Immature natural killer cell (primary cell): ENCODE data around the gene DELE1. TPM values are rescaled to one million over a fixed set of nuclear protein-coding genes. Genes with fewer than 3 reads are reported as not detected.
A peak's percentile ranks its signal among the peaks of the same experiment; 100 is the strongest.

Source experiments
- DNase-seq, 3 donors: peaks; one replicate each; pipeline ENCODE4 v3.0.0; 2022; ENCODE audit warnings: mixed read lengths in 1 of 3
- H3K27ac Mint-ChIP-seq, 6 donors: one replicate each; pipeline ENCODE4 v1.8.0; 2020; ENCODE audit warnings: mixed read lengths in 6 of 6, mild to moderate bottlenecking in 5 of 6, inconsistent platforms in 4 of 6, moderate library complexity in 3 of 6
- H3K27me3 Mint-ChIP-seq, 3 donors: one replicate each; pipeline ENCODE4 v1.8.0; 2020 to 2021; ENCODE audit warnings: low read depth in 3 of 3, mild to moderate bottlenecking in 3 of 3, mixed read lengths in 3 of 3, moderate library complexity in 3 of 3, inconsistent platforms in 1 of 3
- H3K36me3 Mint-ChIP-seq, 3 donors: one replicate each; pipeline ENCODE4 v1.8.0; 2020; ENCODE audit warnings: mixed read lengths in 3 of 3, inconsistent platforms in 2 of 3, mild to moderate bottlenecking in 2 of 3
- H3K4me1 Mint-ChIP-seq, 2 donors: one replicate each; pipeline ENCODE4 v1.8.0; 2020; ENCODE audit warnings: inconsistent platforms in 2 of 2, mild to moderate bottlenecking in 2 of 2, mixed read lengths in 2 of 2, moderate library complexity in 1 of 2
- H3K4me3 Mint-ChIP-seq, 5 donors: one replicate each; pipeline ENCODE4 v1.8.0; 2020; ENCODE audit warnings: mild to moderate bottlenecking in 5 of 5, mixed read lengths in 5 of 5, inconsistent platforms in 3 of 5, moderate library complexity in 3 of 5
- H3K9me3 Mint-ChIP-seq, 6 donors: one replicate each; pipeline ENCODE4 v1.8.0; 2020; ENCODE audit warnings: mild to moderate bottlenecking in 6 of 6, mixed read lengths in 6 of 6, inconsistent platforms in 4 of 6, moderate library complexity in 3 of 6
- polyA plus RNA-seq, 3 donors: library from polyadenylated mRNA; unstranded; fragments of 300-500 nt; fragmentation: Illumina TruSeq; gene quantifications; one replicate each; pipeline ENCODE4 v1.2.3, GENCODE V29; 2021

DELE1 gene
- polyA plus RNA-seq, 3 donors from 2014 or later, result 38.2 to 47.1 (median 44.7) TPM

GRCh38 chr5:141904551-141904950, 19.1 kb upstream of the DELE1 start:
- Mint-ChIP-seq H3K27me3 (peaks cover 2 to 3% (median 2%) of the 10 kb centered on the region in 3 donors), H3K4me1 (no peaks in the 10 kb centered on the region), H3K9me3 (peaks cover 0 to 1% (median 0%) of the 10 kb centered on the region in 6 donors), H3K4me3 (no peak overlapping the region), H3K27ac (no peak overlapping the region), H3K36me3 (peaks cover 0 to 8% (median 0%) of the 10 kb centered on the region in 3 donors)
- DNase-seq, result no peak

GRCh38 chr5:141906517-141906916, 17.2 kb upstream of the DELE1 start:
- Mint-ChIP-seq H3K4me3 (no peak overlapping the region), H3K9me3 (peaks cover 0 to 1% (median 0%) of the 10 kb centered on the region in 6 donors), H3K27me3 (peaks cover 2 to 5% (median 2%) of the 10 kb centered on the region in 3 donors), H3K36me3 (peaks cover 0 to 8% (median 0%) of the 10 kb centered on the region in 3 donors), H3K27ac (no peak overlapping the region), H3K4me1 (no peaks in the 10 kb centered on the region)
- DNase-seq, result no peak

- Mint-ChIP-seq H3K4me1 (no peaks in the 10 kb centered on the region), H3K9me3 (peaks cover 0 to 1% (median 0%) of the 10 kb centered on the region in 6 donors), H3K36me3 (peaks cover 0 to 8% (median 0%) of the 10 kb centered on the region in 3 donors), H3K27me3 (peaks cover 2 to 6% (median 2%) of the 10 kb centered on the region in 3 donors), H3K4me3 (no peak overlapping the region), H3K27ac (no peak overlapping the region)
- no peak for DNase-seq
Measured at GRCh38 chr5:141906972-141907371, 16.7 kb upstream of the DELE1 start.

- no peak for DNase-seq
- Mint-ChIP-seq H3K27ac (no peak overlapping the region), H3K9me3 (peaks cover 0 to 1% (median 0%) of the 10 kb centered on the region in 6 donors), H3K4me1 (peaks cover 7% of the 10 kb centered on the region in 2 donors), H3K36me3 (peaks cover 0 to 8% (median 0%) of the 10 kb centered on the region in 3 donors), H3K4me3 (no peak overlapping the region), H3K27me3 (peaks cover 2 to 9% (median 9%) of the 10 kb centered on the region in 3 donors)
Measured at GRCh38 chr5:141908796-141909195, 14.9 kb upstream of the DELE1 start.

GRCh38 chr5:141909212-141909611, 14.5 kb upstream of the DELE1 start:
- no peak for DNase-seq
- H3K27me3 Mint-ChIP-seq, result peaks cover 2 to 11% (median 9%) of the 10 kb centered on the region in 3 donors
- H3K4me1 Mint-ChIP-seq, result peaks cover 8 to 9% of the 10 kb centered on the region in 2 donors
- H3K36me3 Mint-ChIP-seq, result peaks cover 0 to 8% (median 0%) of the 10 kb centered on the region in 3 donors
- peaks cover 0 to 1% (median 0%) of the 10 kb centered on the region in 6 donors for H3K9me3 Mint-ChIP-seq
- no peak overlapping the region for H3K27ac Mint-ChIP-seq
- H3K4me3 Mint-ChIP-seq, result no peak overlapping the region

- H3K4me1 Mint-ChIP-seq, result peaks cover 11 to 16% of the 10 kb centered on the region in 2 donors
- H3K4me3 Mint-ChIP-seq, result no peak overlapping the region
- no peak overlapping the region for H3K27ac Mint-ChIP-seq
- H3K9me3 Mint-ChIP-seq, result peaks cover 0 to 1% (median 0%) of the 10 kb centered on the region in 6 donors
- DNase-seq, result no peak
- peaks cover 0 to 8% (median 4%) of the 10 kb centered on the region in 3 donors for H3K36me3 Mint-ChIP-seq
- peaks cover 2 to 16% (median 14%) of the 10 kb centered on the region in 3 donors for H3K27me3 Mint-ChIP-seq
Measured at GRCh38 chr5:141910271-141910673, 13.4 kb upstream of the DELE1 start.

GRCh38 chr5:141913560-141914198, 10.0 kb upstream of the DELE1 start:
- peaks cover 2 to 16% (median 13%) of the 10 kb centered on the region in 3 donors for H3K27me3 Mint-ChIP-seq
- H3K36me3 Mint-ChIP-seq, result peaks cover 0 to 4% (median 2%) of the 10 kb centered on the region in 3 donors
- peak overlapping the region; percentile 1 to 56 (median 33) for H3K4me3 Mint-ChIP-seq
- no peaks in the 10 kb centered on the region for H3K9me3 Mint-ChIP-seq
- no peak for DNase-seq
- H3K4me1 Mint-ChIP-seq, result peaks cover 11 to 16% of the 10 kb centered on the region in 2 donors
- H3K27ac Mint-ChIP-seq, result no peak overlapping the region

- H3K9me3 Mint-ChIP-seq, result no peaks in the 10 kb centered on the region
- DNase-seq, result peak; percentile 21 to 26 (median 24)
- peaks cover 0 to 4% (median 0%) of the 10 kb centered on the region in 3 donors for H3K36me3 Mint-ChIP-seq
- H3K27ac Mint-ChIP-seq, result no peak overlapping the region
- H3K4me1 Mint-ChIP-seq, result peaks cover 11 to 16% of the 10 kb centered on the region in 2 donors
- peak overlapping the region in 4 of 5 donors; percentile 19 to 56 (median 34) for H3K4me3 Mint-ChIP-seq
- H3K27me3 Mint-ChIP-seq, result peaks cover 2 to 16% (median 11%) of the 10 kb centered on the region in 3 donors
Measured at GRCh38 chr5:141914199-141914743, 9.4 kb upstream of the DELE1 start.

- H3K27ac Mint-ChIP-seq, result no peak overlapping the region
- H3K4me3 Mint-ChIP-seq, result peak overlapping the region in 4 of 5 donors; percentile 19 to 62 (median 52)
- no peaks in the 10 kb centered on the region for H3K9me3 Mint-ChIP-seq
- peaks cover 0 to 4% (median 0%) of the 10 kb centered on the region in 3 donors for H3K36me3 Mint-ChIP-seq
- no peak for DNase-seq
- peaks cover 2 to 16% (median 11%) of the 10 kb centered on the region in 3 donors for H3K27me3 Mint-ChIP-seq
- H3K4me1 Mint-ChIP-seq, result peaks cover 11 to 16% of the 10 kb centered on the region in 2 donors
Measured at GRCh38 chr5:141914797-141915196, 8.9 kb upstream of the DELE1 start.

GRCh38 chr5:141915881-141916336, 7.8 kb upstream of the DELE1 start:
- no peak overlapping the region for H3K27ac Mint-ChIP-seq
- peaks cover 0 to 4% (median 0%) of the 10 kb centered on the region in 3 donors for H3K36me3 Mint-ChIP-seq
- peaks cover 11 to 16% of the 10 kb centered on the region in 2 donors for H3K4me1 Mint-ChIP-seq
- H3K4me3 Mint-ChIP-seq, result no peak overlapping the region
- no peaks in the 10 kb centered on the region for H3K9me3 Mint-ChIP-seq
- peaks cover 2 to 16% (median 10%) of the 10 kb centered on the region in 3 donors for H3K27me3 Mint-ChIP-seq
- no peak for DNase-seq

GRCh38 chr5:141916522-141916921, 7.1 kb upstream of the DELE1 start:
- no peaks in the 10 kb centered on the region for H3K9me3 Mint-ChIP-seq
- DNase-seq, result no peak
- H3K27me3 Mint-ChIP-seq, result peaks cover 2 to 16% (median 12%) of the 10 kb centered on the region in 3 donors
- no peak overlapping the region for H3K4me3 Mint-ChIP-seq
- H3K4me1 Mint-ChIP-seq, result peaks cover 11 to 16% of the 10 kb centered on the region in 2 donors
- H3K36me3 Mint-ChIP-seq, result peaks cover 0 to 4% (median 0%) of the 10 kb centered on the region in 3 donors
- H3K27ac Mint-ChIP-seq, result no peak overlapping the region

- Mint-ChIP-seq H3K4me3 (no peak overlapping the region), H3K4me1 (peaks cover 15 to 17% of the 10 kb centered on the region in 2 donors), H3K27ac (no peak overlapping the region), H3K9me3 (no peaks in the 10 kb centered on the region), H3K36me3 (peaks cover 0 to 4% (median 0%) of the 10 kb centered on the region in 3 donors), H3K27me3 (peaks cover 2 to 11% (median 10%) of the 10 kb centered on the region in 3 donors)
- DNase-seq, result no peak
Measured at GRCh38 chr5:141917760-141918159, 5.9 kb upstream of the DELE1 start.

GRCh38 chr5:141919218-141920119, 4.2 kb upstream of the DELE1 start:
- H3K36me3 Mint-ChIP-seq, result peaks cover 0 to 8% (median 4%) of the 10 kb centered on the region in 3 donors
- H3K27ac Mint-ChIP-seq, result peak overlapping the region in 1 of 6 donors; percentile 13
- H3K4me1 Mint-ChIP-seq, result peaks cover 23 to 26% of the 10 kb centered on the region in 2 donors
- DNase-seq, result no peak
- H3K27me3 Mint-ChIP-seq, result peaks cover 0 to 11% (median 9%) of the 10 kb centered on the region in 3 donors
- no peak overlapping the region for H3K4me3 Mint-ChIP-seq
- H3K9me3 Mint-ChIP-seq, result no peaks in the 10 kb centered on the region
